NCI-H2107 treated with DMSO at 0.1 percent for 48 hours (cell line): ENCODE measurements around the gene WDFY2.

ENCODE experiments used
- DNase-seq: peaks from one replicate; lab custom pipeline; 2025; ENCODE audit not compliant: unreplicated experiment; lab: John Stamatoyannopoulos, UW

Gene WDFY2

DNA sequence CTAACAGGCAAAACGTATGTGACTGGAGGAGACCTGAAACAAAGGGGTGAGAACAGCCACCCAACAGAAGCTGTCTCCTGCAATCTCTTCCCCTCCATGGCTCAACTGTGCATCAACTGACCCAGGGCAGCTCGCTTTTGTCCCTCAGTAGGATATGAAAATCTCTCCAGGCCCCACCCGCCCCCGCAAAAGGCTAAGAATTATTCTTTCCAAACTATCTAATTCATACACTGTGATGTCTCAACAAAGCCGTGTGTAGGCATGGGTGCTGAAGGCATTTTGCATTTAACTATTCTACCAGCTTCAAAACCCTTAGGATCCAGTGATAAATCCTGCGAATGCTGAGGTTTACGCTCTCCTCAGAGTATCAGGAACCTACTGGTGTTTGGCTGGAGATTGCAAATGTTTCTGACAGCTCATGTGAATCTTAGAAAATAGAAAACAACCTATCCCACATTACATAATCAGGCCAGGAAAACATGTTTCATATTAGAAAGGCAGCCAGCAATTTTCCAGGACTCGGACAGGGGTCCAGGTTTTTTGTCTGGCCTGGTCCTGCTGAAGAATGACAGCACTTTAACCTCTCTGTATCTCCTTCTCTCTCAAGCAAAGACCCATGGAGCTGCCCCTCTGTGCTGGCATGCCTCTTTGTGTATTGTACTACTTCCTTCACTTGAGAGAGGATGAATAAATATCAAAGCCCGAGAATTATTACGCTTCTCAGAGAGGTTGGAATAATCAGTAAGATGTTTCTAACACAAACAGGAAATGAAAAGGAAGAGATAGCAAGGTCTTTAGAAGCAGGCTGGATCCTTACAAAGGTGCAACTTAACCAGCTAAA, 202.4 kb downstream of the WDFY2 start:
- peak; percentile 60 for DNase-seq

GRCh38 chr13:51793570-51794271, 209.5 kb downstream of the WDFY2 start:
- DNase-seq, result no peak

DNA sequence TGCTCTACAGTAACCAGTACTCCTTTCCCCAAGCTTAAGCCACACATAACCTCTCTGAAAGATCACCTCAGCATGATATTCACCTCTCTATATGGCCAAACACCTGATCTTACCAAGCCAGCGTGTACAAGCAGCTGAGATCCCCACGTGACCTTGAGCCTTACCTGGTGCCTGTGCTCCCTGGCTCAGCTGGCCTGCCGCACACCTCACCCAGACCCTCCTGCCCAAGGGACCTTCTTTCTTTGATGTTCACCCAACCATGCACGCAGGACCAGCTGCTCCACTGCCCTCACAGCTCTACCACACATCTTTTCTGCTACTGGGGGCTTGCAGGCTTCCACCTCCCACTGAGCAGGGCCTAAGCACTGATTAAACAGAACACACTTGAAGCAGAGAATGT, 210.7 kb downstream of the WDFY2 start:
- DNase-seq, result no peak

DNA sequence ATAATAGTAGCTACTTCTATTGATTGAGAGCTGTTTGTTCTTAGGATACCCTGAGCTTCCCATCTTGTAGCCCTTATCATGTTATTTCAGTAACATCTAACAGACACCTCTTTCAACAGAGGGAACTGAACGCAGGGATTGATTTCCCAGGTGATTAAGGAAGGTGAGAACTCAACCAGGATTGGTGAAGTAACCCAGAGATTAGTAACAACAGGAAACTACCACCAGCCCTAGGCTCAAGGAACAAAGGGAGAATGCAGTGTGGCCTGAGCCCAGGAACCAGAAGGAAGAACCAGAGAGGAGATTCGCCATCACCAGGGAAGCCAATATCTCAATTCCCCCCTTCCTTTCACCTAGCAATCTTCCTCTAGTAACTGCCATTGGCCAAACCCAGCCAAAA, 211.2 kb downstream of the WDFY2 start:
- no peak for DNase-seq

GRCh38 chr13:51796546-51796945, 212.3 kb downstream of the WDFY2 start:
- no peak for DNase-seq

GRCh38 chr13:51797664-51798488, 213.6 kb downstream of the WDFY2 start:
- peak; percentile 69 for DNase-seq

DNA sequence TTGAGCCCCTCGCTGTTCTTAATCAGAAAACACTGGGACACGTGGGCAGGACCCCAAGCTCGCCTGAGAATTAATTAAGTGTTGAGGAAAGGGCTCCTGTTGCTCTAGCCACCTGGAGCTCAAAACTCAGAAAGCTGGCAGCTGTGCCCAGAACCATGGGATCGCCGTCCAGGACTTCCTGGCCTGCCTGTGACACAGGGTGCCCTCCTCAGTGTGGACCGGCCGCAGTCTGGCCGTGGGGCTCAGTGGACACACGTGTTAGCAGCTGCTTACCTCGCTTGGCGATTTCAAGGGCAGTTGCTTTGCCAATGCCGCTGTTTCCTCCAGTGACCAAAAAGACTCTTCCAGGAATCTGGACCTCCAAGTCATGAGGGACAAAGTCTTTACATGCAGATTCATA, 215.0 kb downstream of the WDFY2 start:
- DNase-seq, result no peak

GRCh38 chr13:51800486-51800885, 216.2 kb downstream of the WDFY2 start:
- no peak for DNase-seq

- DNase-seq, result peak; percentile 68
These were observed 217.4 kb downstream of the WDFY2 start for GRCh38 chr13:51801631-51802099.

DNA sequence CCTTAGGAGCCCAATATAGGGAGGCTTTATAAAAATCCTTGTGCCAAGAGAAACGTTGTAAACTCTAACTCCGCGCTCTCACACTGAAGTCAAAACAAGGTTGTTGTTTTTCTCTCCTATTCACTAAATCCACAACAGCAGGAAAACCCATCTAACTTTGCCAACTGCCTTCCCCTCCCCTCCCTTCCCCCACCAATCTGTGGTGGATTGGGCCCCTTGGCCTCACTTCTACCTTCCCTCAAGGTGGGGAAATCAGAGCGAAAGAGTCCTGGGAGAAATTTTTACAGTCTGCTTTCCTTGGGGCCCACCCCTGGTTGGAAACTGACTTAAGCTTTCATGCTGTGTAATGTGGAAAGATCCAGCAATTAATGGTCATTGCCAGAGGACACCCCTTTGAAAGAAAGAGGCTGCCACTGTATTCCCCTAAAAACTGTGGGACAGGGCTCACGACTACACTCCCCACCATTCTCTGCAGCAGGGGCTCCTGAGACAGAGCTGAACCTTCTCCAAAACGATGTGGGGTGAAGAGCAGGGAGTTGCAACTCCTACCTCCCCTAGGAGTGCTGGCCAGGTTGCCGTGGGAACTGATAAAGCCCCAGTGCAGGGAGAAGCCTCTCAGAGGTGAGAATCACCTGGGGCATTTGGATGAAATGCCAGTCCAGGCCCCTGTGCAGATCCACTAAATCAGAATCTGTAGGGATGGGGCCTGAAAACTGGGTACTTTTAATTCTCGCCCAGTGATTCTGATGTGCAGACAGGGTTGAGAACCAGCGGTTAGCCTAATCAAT, 218.6 kb downstream of the WDFY2 start:
- DNase-seq, result no peak

DNA sequence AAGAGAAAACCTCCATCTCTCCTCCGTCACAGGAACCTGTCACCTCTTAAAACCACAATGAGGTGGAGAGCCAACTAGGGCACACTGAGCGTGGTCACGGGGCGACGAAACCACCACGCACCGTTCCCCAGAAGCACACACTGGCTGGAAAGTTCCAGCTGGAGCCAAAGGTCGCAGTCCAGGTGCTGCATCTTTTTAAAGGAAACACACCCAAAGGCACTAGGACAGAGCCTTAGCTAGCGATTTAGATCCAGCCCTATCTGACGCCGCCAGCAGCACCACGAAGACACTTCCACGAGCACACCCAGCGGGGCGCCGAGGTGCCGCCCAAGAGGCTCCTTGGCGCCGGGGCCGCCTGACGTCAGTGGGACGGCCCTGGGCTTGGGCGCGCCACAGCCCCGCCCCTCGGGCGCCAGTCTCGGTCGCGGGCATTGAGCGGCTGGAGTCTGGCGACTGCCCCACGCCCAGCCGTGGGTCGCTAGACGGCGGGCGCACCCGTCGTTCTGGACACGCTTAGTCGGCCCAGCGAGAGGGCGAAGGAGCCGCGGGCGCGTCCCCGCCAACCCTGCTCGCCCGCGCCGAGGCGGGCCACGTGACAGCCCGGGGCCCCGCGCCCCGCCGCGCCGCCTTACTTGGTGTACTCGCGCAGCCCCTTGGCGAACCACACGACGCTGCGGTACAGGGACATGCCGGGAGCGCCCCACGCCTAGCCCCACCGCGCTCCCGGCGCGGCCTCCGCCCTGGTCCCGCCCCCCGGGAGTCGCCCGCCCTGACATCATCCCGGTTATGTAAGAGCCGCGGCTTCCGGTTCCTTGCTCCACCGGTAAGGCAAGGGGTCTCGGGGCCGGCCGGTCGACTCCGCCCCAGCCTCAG, 219.4 kb downstream of the WDFY2 start, which contains the start of gene DHRS12:
TSS of gene DHRS12 (minus strand) at position 742 of the 873 bp plus-strand sequence. CDS start 4,504 bp downstream, outside the sequence.
- peak; percentile 55 for DNase-seq

DNA sequence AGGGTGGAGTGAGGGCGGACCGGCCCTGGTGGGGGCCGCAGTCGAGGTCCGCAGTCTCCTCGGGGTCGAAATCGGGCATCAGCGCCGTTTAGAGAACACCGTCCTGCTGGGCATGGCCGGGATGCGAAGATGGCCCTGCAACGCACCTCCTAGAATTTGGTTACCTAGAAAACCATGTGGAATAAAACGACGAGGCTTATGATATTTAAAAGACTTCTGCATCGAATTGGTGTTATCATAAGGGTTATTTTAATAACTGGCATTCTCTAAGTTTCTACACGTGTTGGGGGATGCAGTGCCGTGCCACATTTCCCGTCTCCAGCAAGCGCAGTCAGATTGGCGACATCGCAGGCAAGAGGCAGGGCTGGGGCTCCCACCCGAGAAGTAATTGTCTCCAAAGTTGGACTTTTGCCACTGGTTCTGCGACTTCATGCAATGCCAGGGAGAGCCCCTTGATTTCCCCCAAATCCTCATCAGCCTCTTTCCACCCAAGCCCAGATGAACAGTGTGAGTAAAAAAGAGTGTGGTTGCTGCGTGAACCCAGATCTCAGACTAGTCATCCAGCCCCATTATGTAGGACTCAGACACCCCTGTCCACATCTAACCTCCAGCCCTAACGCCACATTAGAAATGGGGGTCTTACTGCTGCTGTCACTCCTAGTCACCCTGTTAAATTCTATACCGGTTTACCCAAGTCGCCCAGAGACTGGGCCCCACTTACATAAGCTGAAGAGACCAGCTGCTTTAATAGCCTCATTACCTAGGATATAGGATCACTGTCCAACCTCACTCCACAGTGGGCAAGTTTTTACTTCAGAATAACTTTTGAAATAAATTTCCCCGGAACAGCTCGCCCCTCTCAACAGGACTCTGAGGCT, 220.3 kb downstream of the WDFY2 start:
- DNase-seq, result no peak

GRCh38 chr13:51805313-51805712, 221.1 kb downstream of the WDFY2 start:
- DNase-seq, result no peak

DNA sequence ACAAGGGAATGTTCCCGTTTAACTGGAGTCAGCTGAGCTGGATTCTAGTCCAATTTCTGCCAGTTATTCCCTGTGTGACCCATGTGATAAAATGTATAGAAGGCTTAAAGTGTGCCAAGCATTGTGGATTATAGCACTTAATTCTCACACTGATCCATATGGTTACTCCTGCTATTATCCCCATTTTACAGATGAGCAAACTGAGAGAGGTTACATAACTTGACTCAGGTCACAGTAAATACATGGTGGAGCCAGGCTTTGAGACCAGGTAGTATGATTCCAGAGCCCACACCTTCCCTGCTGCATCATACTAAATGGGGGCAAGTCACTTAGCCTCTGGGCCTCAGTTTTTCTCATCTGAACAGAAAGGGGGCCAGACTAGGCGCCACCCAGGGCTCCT, 221.7 kb downstream of the WDFY2 start:
- DNase-seq, result no peak

DNA sequence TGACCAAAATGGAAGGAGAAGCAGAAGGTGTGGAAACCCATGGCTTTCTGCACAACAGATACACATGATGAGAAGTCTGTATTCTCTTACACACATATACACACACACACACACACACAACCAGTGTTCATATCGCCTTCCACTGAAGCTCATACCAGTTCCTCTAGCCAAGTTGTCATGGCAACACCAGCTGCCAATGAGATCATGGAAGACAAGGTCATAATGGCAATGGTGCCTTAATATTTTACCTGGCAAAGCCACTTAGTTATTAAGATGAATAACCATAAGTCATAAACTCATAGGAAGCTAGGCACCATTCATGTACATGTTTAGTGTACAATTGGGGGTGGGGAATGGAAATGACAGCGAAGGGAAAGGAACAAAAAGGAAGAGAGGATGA, 222.3 kb downstream of the WDFY2 start:
- DNase-seq, result no peak

GRCh38 chr13:51807041-51807440, 222.8 kb downstream of the WDFY2 start:
- DNase-seq, result no peak

DNA sequence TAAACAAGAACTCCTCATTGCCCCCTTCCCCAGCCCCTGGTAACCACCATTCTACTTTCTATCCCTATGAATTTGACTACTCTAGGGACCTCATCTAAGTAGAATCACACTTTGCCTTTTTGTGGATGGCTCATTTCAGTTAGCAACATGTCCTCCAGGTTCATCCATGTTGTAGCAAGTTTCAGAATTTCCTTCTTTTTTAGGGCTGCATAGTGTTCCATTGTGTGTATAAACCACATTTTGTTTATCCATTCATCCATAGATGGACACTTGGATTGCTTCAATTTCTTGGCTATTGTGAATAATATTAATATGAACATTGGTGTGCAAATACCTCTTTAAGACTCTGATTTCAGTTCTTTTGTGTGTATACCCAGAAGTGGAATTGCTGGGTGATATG, 224.5 kb downstream of the WDFY2 start:
- DNase-seq, result no peak

DNA sequence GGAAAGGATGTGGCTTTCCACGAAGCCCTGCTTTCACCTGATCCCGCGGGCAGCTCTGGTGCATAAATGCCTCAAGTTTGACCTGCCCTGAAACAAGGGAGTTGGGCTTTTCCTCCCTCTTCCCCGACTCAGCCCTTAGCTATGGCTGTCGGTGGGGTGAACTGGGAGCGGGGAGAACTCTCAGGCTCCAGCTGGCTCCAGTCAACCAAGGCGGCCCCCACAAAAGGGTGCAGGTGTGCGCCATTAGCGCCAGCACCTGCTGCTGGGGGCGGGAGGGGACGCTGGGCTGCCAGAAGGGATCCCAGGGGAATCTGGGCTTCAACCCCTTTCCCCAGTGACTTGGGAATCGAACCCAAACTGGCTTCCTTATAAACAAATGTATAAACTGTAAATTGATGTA, 226.8 kb downstream of the WDFY2 start:
- DNase-seq, result peak; percentile 82
